Measurements from ENCODE around the gene PF4V1.

Gene PF4V1

DNA sequence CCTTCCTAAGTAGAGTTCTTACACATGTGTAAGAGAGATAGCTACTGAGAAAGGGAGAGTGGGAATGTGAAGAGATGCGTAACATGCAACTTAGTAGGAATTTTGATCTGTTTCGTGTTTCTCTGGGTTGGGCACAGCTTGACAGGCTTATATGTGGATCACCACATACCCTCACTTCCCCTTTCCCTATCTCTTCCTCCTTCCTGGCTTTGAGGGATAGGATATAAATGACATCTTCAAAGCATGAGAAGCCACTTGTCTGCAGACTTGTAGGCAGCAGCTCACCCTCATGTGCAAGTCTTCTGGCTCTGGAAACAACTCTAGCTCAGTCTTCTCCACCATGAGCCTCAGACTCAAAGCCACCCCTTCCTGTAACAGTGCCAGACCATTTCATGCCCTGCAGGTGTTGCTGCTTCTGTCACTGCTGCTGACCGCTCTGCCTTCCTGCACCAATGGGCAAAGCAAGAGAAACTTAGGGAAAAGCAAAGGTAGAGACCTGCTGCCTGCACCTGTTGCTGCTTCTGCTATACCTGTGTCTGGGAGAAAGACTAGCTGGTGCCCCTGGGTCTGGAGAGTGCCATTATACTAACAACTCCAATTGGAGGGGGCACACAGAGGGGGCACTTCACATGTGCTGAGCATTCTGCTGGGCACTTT lies 5.4 kb upstream of the PF4V1 start:
- DNase-seq, result no peak

DNA sequence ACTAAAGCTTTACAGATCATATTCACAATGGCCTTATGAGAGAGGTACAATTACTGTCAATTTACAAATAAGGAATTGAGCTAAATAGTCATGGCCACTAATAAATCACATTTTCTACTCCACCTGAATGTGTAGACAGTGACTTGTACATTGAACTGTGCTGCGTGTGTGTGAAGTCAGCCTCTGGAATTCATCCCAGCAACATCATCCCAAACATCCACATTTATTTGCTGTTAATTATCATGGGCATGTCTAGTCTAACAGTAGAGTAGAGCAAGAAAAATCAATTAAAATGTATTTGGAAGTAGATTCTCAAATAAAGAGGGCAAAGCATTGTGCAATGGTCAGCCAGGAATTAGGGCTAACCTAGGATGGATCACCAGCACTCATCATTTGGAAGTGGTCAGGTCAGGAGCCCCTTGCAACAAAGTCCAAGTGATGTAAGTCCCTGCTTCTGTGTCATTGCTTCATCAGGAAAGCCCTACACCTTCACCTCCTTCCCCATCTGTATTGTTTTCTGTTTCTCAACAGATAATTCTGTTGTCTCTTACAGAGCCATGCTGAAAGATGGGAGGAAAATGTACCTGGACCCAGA lies 4.8 kb upstream of the PF4V1 start:
- no peak for DNase-seq

DNA sequence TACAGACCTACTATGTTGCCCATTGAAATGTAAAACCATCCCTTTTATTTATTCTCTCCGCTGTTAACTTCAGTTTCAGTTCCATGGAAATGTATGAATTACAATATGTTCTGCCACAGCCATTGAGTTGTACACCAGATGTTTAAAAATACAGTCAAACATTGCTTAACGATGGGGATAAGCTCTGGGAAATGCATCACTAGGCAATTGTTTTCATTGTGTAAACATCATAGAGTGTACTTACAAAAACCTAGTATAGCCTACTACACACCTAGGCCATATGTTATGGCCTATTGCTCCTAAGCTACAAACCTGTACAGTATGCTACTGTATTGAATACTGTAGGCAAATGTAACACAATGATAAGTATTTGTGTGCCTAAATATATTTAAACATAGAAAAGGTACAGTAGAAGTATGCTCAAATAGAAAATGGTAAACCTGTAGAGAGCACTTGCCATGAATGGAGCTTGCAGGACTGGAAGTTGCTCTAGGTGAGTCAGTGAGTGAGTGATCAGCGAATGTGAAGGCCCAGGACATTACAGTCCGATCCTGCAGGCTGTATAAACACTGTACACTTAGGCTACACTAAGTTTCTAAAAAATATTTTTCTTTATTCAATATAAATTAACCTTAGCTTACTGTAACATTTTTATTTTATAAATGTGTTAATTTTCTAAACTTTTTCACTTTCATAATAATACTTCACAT lies 2.7 kb upstream of the PF4V1 start:
- DNase-seq, result no peak

DNA sequence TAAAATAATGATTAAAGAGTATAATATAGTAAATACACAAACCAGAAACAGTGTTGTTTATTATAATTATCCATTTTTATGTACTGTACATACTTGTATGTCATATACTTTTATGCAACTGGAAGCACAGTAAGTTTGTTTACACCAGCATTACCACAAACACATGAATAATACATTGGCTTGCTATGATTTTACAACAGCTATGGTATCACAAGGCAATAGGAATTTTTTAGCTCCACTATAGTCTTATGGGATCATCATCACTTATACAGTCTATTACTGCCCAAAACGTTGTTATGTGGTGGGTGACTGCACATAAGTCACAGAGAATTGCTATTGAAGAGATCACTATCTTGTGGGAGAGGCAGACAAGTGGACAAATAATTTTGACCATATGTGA lies 1.8 kb upstream of the PF4V1 start:
- DNase-seq, result no peak

DNA sequence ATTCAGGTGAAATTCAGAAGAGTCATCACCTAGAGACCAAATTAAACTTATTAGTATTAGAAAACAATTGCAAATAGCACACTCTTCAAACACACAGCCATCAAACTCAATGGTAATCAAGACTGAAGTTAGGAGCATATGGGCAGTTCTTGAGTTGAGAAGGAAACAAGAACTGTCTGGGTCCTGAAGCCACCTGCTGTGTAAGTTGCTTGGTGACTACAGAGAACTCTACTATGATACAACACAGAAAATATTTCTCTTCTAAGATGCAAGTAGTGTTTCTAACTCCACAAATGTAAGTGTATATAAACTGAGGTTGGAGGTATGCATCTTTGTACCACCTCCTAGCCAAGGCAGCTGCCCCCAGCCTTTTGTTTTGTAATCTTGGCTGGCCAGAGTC lies 325 bp upstream of the PF4V1 start:
- no peak for DNase-seq

DNA sequence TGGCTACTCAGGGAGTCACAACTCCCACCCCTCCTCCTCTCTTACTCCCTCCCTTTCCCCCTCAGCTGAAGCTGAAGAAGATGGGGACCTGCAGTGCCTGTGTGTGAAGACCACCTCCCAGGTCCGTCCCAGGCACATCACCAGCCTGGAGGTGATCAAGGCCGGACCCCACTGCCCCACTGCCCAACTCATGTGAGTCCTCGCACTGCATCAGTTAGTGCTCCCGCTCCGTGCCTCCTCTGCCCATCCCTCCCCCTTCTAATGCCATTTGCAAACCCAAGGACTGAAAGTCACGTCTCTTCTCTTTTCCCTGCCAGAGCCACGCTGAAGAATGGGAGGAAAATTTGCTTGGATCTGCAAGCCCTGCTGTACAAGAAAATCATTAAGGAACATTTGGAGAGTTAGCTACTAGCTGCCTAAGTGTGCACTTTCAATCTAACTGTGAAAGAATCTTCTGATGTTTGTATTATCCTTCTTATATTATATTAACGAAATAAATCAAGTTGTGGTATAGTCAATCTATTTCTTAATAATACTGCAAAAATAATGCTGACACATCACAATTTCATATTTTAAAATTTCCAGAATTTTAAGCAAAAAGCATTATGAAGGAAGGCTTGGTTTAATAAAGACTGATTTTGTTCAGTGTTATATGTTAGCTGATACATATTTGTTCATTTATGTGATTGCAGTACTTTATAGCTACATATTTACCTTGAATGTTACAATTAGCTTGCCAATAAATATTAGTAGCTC lies 800 bp downstream of the PF4V1 start:
- no peak for DNase-seq

DNA sequence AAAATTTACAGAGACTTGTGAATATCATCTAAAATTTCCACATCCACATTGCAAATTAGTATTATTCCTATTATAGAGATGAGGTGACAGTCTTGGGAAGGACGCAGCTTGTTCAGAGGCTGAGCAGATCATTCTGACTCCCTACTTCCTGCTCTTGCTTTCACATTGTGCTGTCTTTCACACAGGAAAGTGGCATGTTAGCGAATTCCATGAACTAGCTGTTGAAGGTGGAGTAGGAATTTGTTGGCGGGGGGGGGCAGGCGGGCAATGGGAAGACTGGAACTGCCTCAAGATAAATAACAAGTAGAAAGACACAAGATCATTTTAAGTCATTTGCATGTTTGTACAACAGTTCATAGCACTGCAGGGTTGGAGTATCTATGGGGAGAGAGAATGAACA lies 2.3 kb downstream of the PF4V1 start:
- no peak for DNase-seq

DNA sequence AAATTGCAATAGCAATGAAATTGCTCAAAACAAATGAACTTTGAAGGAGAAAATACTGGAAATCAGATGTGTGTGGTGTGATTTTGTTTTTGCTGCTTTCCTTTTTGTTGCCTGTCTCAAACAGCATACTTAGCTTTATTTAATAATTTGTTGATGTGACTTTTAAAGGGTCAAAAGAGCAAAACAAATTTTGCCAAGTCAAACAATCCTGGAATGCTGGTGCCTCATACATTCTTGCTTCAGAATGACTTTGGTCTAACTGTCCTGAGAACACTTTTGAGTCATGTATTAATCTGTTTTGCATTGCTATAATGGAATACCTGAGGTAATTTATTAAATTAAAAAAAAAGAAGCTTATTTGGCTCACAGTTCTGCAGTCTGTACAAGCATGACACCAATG lies 3.4 kb downstream of the PF4V1 start:
- DNase-seq, result no peak

DNA sequence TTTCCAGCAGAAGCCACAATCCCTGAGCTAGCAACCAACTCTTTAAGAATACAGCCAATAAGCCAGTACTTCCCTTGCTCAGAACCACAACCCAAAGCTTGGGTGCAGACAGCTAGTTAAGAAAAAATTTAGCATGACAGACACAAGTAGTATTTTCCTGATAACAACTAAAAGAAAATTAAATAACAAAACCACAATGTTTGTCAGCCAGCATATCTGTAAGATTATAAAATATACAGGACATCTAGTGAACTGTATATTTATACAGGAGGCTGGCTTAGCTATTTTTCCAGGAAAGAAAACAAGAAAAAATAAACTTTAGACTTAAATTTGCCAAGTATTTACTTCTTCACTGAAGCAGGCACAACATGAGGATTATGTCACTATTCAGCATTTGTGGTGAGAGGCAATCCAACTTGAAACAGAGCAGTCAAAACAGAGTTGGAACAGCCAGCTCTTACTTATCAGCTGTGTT lies 6.6 kb downstream of the PF4V1 start:
- DNase-seq, result no peak

DNA sequence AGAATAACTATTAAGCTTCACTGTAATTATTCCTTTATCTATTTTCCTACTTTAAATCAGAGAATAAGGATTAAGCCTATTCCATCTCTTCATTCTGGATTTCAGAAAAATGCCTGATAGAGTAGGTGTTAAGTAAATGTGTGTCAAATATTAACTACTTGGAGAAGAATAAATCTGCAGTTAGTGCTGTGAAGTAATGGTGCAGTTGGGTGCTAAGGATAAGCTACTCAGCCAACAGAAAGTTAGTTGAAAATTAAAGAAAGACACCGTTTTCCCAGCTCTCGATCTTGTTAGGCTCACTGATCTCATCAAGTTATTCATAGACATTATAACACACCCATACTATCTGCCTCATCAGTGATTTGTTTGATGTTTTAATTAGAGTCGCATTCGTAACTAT lies 7.1 kb downstream of the PF4V1 start:
- DNase-seq, result no peak

DNA sequence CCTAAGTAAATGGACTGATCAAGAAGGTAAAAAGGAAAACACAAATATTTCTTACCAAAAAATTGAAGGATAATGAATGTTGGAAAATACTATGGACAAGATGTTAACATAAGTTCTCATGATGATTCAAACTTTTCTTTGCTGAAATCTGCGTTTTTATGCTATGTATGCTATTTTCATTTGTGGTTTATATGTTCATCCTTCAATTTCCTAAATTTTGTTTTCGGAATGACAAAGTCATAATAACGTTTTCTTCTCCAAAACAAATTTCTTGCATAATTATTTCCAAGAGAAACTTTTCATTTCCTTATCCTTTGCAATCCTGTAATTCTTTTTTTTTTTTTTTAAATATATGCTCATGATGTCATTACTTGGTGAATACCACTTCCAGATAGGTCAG lies 7.8 kb downstream of the PF4V1 start:
- DNase-seq, result no peak

DNA sequence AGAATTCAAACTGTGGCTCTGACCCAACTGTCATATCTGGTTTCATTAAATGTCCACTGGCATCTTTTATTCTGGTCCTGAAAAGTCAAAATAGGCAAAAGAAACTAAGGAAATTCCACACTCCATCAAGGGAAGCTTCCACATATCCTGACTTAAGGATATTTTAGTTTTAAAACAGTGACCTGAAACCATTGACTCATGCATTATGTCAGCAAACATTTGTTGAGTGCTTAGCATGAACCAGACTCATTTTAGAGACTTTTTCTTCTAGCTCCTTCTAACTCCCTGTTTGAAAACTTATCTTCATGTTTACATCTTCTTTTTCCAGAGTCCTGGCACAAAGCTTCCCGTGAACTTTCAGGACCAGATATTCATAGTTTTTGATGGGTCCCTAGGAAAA lies 9.2 kb downstream of the PF4V1 start:
- no peak for DNase-seq

DNA sequence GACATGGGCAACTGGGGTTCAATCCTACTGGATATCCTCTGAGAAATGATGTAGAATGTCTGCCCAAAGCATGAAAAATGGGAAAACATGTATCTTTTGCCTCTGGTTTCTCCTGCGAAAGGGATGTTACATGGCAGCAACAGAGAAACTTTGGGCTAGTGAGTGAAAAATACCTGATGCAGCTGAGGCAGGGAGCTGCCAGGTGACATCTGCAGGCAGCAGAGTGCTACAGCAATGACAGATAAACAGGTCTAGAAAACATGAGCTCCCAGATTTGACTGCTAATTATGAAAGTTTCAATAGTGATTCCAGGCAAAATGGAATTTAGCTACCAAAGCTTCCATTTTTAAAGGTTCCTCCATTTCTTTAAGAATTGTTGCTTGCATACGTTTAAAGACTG lies 11.3 kb downstream of the PF4V1 start:
- no peak for DNase-seq

DNA sequence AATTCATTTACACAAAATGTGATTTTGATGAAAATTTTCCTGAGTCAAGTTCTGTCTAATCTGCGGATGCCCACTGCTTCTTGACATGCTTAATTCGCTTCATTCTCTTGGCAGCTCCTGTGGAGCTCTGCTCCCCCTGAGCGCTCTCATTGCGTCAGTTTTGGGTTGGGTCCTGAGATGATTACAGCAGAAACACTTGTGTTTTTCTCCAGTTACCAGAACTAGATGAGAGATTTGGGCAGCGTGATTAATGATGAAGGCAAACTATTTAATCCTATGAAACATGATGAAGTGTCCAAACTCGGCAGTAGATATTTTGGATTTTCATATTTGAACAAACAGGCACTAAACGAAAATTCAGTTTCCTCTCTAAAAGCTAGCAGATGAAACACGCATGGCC lies 11.9 kb downstream of the PF4V1 start:
- no peak for DNase-seq

DNA sequence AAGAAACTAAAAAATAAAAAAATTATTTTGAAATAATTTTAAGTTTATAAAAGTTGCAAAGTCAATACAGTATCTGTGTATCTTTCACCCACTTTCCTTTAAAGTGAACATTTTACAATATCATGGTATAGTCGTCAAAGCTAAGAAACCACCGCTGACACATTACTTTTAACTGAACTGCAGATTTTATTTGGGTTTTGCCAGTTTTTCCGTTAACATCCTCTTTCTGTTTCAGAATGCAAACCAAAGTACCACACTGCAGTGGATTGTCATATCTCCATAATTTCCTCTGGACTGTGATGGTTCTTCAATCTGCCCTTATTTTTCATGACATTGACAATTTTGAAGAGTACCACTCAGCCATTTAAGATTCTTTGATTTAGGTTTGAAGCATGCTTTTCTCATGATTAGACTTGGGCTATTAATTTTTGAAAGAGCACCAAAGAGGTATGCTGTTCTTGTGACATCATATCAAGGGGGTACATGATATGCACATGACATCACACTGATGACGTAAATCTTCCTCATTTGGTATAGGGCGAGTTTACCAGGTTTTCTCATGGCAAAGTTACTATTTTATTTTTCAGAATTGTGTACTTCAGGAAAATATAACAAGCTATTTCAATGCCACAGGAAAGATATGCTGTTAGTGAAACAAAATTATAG lies 12.5 kb downstream of the PF4V1 start:
- no peak for DNase-seq

DNA sequence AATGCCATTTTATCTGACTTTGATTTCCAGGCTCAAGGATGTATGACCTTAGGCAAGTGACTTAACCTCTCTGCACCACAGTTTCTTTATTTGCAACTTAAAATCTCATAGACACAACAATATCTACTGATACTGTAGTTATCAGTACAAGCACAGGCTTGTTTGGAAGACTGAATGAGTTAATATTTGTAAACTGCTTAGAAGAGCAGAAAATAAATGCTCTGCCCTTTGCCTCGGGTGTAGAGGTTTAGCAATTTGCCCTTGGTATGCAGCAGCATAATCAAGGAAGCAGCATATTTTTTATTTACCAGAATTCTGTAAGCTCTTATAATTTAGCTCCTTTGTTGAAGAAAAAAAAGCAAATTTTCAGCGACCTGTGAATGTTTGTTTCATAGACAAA lies 13.2 kb downstream of the PF4V1 start:
- DNase-seq, result no peak

DNA sequence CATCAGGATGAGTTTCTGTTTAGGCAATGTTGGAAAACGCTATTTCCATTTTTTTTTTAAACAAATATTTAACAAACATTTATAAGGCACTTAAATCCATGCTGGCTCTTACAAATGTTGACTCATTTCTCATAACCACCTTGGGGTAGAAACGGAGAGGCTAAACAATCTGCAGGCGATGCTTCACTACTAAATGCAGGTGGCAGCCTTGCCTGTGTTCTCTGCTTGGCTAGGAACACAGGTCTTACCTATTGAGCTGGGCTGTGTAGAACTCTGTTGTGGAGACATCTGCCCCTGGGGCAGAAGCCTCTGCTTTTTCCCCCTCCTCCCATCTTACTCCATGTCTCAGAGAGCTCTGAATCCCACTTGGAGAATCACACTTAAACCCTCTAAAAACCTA lies 14.7 kb downstream of the PF4V1 start:
- DNase-seq, result no peak

DNA sequence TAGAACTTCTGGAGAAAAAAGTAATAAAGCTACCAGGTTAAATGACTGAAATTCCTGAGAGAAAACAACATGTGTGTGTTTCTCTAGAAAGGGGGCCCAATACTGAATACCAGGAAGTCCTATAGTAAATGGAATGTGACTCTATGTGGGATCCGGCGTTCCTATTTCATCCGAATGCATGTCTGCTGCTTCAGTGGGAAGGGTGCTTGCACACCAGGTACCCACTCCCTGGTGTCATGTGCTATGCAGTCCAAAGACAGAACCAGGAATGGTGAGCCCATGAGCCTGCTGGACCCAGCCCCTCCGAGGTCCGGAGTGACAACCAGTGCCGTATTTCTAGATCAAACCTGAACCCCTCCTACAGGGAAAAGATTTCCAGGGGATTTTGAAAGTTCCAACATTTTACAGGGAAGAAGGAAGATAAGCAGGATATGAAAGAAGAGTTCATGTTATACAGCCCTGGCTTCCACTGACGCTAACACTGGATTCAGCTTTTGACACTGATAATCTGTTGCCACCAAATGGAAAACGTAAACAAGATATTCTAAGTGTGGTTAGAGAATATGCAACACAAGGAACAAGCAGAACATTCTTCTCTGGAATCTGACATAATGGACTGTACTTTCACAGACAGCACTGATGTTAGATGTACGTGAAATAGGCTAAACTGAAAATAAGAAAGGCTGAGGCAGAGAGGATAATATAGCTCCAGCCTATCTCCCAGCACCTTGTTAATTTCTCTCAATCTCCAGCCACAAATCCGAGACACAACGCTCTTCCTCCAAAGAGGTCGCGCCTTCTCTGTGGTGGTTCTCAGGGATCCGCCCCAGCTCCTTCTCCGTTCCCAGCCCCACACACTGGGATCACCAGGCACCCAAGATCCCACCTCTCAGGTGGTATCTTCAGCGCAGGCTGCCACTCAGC lies 15.4 kb downstream of the PF4V1 start:
- no peak for DNase-seq

DNA sequence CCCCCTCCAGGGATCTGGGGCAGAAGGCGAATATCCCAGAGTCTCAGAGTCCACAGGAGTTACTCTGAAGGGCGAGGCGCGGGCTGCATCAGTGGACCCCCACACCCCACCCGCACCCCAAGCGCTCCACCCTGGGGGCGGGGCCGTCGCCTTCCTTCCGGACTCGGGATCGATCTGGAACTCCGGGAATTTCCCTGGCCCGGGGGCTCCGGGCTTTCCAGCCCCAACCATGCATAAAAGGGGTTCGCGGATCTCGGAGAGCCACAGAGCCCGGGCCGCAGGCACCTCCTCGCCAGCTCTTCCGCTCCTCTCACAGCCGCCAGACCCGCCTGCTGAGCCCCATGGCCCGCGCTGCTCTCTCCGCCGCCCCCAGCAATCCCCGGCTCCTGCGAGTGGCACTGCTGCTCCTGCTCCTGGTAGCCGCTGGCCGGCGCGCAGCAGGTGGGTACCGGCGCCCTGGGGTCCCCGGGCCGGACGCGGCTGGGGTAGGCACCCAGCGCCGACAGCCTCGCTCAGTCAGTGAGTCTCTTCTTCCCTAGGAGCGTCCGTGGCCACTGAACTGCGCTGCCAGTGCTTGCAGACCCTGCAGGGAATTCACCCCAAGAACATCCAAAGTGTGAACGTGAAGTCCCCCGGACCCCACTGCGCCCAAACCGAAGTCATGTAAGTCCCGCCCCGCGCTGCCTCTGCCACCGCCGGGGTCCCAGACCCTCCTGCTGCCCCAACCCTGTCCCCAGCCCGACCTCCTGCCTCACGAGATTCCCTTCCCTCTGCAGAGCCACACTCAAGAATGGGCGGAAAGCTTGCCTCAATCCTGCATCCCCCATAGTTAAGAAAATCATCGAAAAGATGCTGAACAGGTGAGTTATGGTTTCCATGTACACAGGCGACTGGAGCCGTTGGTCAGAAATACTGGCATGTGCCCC lies 16.3 kb downstream of the PF4V1 start, which contains the start of gene CXCL1:
CXCL1 (plus strand) TSS at position 264 of the 926 bp plus-strand sequence; CDS start at position 342, 78 bp downstream.
- DNase-seq, result no peak

DNA sequence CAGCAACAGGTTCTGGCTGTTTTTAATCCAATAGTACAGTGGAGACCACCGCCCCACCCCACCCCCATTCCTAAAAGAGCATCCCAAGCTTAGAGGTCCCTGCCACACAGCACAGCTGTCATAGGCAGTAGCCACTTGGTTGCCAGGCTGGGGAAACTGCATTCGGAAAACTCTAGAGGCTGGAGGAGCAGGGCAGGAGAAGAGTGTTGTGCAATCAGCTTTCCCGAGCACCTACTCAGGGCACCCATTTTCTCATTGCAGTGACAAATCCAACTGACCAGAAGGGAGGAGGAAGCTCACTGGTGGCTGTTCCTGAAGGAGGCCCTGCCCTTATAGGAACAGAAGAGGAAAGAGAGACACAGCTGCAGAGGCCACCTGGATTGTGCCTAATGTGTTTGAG lies 17.2 kb downstream of the PF4V1 start:
- DNase-seq, result no peak

DNA sequence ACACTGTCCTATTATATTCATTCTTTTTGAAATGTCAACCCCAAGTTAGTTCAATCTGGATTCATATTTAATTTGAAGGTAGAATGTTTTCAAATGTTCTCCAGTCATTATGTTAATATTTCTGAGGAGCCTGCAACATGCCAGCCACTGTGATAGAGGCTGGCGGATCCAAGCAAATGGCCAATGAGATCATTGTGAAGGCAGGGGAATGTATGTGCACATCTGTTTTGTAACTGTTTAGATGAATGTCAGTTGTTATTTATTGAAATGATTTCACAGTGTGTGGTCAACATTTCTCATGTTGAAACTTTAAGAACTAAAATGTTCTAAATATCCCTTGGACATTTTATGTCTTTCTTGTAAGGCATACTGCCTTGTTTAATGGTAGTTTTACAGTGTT lies 17.7 kb downstream of the PF4V1 start:
- DNase-seq, result no peak
